Cardiac muscle cell (in vitro differentiated cells and primary cell): Measurements from ENCODE around the gene THAP11. TPM values are rescaled to one million over a fixed set of nuclear protein-coding genes. Genes with fewer than 3 reads are reported as not detected.
A peak's percentile ranks its signal among the peaks of the same experiment; 100 is the strongest.

Experiments used
- DNase-seq, 2 donors: peaks; one replicate each; pipeline versions ENCODE4 v3.0.0 to v3.0.0-alpha.2; 2010 to 2017; ENCODE audit warnings: low read depth in 1 of 2, low spot score in 1 of 2
- H3K27ac ChIP-seq: fragments of 200-600 bp; sonication (generic); 2 replicates; pipeline ENCODE4 v1.5.1; 2016
- H3K27me3 ChIP-seq: fragments of 200-600 bp; sonication (generic); 2 replicates; pipeline ENCODE4 v1.6.0; 2016; ENCODE audit warnings: control low read depth
- H3K36me3 ChIP-seq: fragments of 200-600 bp; sonication (generic); 2 replicates; pipeline ENCODE4 v1.5.1; 2016; ENCODE audit warnings: control low read depth
- H3K4me1 ChIP-seq: fragments of 200-600 bp; sonication (generic); 2 replicates; pipeline ENCODE4 v1.8.1; 2017; ENCODE audit warnings: low read depth, mild to moderate bottlenecking, mixed run types
- H3K4me3 ChIP-seq: fragments of 200-600 bp; sonication (generic); 2 replicates; pipeline ENCODE4 v1.5.1; 2016; ENCODE audit warnings: mild to moderate bottlenecking
- H3K9me3 ChIP-seq: fragments of 200-600 bp; sonication (generic); 2 replicates; pipeline ENCODE4 v1.5.1; 2017; ENCODE audit warnings: low read depth, mild to moderate bottlenecking, control low read depth
- polyA plus RNA-seq: library from polyadenylated mRNA; unstranded; fragments of >200 nt; fragmentation: Nextera tagmentation; extraction: Ambion mirVana; gene quantifications from 2 replicates; pipeline ENCODE4 v1.2.1, GENCODE V29; 2016
- total RNA-seq: library from RNA; depleted of rRNA; stranded (reverse); fragments of >200 nt; gene quantifications from 2 replicates; pipeline ENCODE4 v1.2.3, GENCODE V29; 2016
- TF ChIP-seq, protein P1 (sequence below): IDR thresholded peaks from 2 replicates; pipeline ENCODE4 v1.5.1; 2012; ENCODE audit warnings: low read depth, mild to moderate bottlenecking, low read length

The THAP11 gene
- total and polyA plus RNA-seq, 2 experiments from 2014 or later = 61.3 to 80.7 TPM

DNA sequence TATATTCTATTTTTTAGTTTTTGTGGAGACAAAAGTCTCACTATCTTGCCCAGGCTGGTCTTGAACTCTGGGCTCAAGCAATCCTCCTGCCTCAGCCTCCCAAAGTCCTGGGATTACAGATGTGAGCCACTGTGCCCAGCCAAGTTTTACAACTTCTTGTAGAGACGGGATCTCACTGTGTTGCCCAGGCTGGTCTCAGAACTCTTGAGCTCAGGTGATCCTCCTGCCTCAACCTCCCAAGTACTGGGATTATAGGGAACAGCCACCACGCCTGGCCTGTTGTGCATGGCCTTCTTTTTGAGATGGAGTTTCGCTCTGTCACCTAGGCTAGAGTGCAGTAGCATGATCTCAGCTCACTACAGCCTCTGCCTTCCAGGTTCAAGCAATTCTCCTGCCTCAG lies 11.6 kb downstream of the THAP11 start:
- Histone ChIP-seq H3K9me3 (no peaks in the 10 kb centered on the region), H3K4me3 (no peak overlapping the region), H3K4me1 (peaks cover 5% of the 10 kb centered on the region), H3K27ac (no peak overlapping the region), H3K27me3 (no peaks in the 10 kb centered on the region), H3K36me3 (no peaks in the 10 kb centered on the region)
- TF ChIP-seq, protein P1, sequence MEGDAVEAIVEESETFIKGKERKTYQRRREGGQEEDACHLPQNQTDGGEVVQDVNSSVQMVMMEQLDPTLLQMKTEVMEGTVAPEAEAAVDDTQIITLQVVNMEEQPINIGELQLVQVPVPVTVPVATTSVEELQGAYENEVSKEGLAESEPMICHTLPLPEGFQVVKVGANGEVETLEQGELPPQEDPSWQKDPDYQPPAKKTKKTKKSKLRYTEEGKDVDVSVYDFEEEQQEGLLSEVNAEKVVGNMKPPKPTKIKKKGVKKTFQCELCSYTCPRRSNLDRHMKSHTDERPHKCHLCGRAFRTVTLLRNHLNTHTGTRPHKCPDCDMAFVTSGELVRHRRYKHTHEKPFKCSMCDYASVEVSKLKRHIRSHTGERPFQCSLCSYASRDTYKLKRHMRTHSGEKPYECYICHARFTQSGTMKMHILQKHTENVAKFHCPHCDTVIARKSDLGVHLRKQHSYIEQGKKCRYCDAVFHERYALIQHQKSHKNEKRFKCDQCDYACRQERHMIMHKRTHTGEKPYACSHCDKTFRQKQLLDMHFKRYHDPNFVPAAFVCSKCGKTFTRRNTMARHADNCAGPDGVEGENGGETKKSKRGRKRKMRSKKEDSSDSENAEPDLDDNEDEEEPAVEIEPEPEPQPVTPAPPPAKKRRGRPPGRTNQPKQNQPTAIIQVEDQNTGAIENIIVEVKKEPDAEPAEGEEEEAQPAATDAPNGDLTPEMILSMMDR = no peak
- DNase-seq = no peak

DNA sequence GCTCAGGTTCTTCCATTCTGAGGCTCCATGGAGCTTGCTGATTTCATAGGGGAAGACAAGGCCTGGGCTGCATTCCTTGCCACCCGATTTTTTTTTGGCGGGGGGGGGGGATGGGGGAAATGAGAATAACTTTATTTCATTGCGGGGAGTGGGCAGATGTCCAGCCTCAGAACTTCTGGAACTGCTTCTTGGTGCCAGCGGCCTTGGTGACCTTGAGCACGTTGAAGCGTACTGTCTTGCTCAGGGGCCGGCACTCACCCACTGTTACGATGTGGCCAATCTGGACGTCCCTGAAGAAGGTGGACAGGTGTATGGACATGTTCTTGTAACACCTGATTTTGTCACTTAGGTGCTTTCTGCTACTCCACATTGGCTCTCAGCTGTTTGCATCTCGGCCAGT lies 13.7 kb downstream of the THAP11 start:
- Histone ChIP-seq H3K27me3 (no peaks in the 10 kb centered on the region), H3K27ac (no peak overlapping the region), H3K4me3 (no peak overlapping the region), H3K9me3 (no peaks in the 10 kb centered on the region), H3K4me1 (peaks cover 5% of the 10 kb centered on the region), H3K36me3 (peaks cover 3% of the 10 kb centered on the region)
- TF ChIP-seq, protein P1 = no peak
- no peak for DNase-seq

DNA sequence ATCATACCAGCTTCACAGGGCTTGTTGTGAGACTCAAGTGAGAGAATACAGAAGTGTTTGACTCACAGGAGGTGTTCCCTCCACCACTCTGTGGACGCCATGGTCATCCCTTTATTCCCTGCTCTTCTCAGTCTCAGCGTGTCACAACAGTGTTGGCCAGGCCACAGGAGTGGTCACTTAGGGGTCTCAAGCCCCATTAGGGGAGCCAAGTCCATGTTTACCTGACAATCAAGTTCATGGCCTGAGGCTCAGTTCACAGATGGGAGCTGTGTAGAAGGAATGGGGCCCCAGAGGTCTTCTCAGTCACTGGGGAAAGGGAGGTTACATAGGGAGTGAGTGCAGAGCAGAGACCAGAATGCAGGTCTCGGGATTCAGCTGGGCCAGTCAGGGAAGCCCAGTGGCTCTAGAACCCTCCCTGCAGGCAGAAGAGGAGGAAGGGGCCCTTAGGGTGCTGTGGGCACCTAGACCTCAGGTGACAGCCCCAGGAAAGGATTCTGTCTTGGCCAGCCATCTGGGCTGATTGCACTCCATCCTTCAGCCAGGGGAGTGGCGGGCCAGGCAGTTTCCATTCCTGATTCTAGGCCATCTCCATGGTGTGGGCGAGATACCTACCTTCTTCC lies 14.9 kb downstream of the THAP11 start:
- H3K27me3 ChIP-seq = no peaks in the 10 kb centered on the region
- H3K4me1 ChIP-seq = peaks cover 5% of the 10 kb centered on the region
- TF ChIP-seq, protein P1 = no peak
- H3K27ac ChIP-seq = no peak overlapping the region
- peaks cover 3% of the 10 kb centered on the region for H3K36me3 ChIP-seq
- no peaks in the 10 kb centered on the region for H3K9me3 ChIP-seq
- no peak for DNase-seq
- no peak overlapping the region for H3K4me3 ChIP-seq

DNA sequence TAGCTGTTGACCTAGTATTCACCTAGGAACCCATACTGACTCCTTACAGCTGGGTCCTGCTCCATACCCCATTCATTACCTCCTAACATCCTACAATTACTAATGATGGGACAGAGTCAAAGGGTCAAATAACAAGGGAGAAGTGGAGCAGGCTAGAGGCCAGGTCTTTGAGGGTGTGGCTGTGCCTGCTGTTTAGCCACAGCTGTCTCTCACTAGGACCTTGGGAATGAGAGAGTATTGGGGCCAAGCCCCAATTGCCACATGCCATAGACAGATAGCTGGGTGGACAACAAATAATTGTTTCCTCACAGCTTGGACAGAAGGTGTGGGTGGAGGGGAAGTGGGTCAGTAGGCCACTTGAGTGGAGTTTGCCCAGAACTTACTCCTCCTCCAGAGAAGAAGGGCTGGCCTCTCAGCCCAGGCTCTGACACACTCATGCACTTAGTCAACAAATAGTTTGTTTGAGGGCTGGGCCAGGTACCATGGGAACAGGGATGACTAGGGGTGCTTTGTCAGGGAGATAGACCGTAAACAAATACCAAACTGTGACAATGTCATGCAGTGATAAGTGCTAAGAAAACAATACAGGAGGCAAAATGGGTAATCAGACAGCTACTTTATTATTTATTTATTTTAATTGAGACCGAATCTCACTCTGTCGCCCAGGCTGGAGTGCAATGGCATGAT lies 15.6 kb downstream of the THAP11 start:
- H3K27me3 ChIP-seq = no peaks in the 10 kb centered on the region
- no peak overlapping the region for H3K27ac ChIP-seq
- H3K4me1 ChIP-seq = peaks cover 8% of the 10 kb centered on the region
- peak in 1 of 2 donors; percentile 93 for DNase-seq
- H3K4me3 ChIP-seq = no peak overlapping the region
- TF ChIP-seq, protein P1 = no peak
- no peaks in the 10 kb centered on the region for H3K9me3 ChIP-seq
- peaks cover 3% of the 10 kb centered on the region for H3K36me3 ChIP-seq

DNA sequence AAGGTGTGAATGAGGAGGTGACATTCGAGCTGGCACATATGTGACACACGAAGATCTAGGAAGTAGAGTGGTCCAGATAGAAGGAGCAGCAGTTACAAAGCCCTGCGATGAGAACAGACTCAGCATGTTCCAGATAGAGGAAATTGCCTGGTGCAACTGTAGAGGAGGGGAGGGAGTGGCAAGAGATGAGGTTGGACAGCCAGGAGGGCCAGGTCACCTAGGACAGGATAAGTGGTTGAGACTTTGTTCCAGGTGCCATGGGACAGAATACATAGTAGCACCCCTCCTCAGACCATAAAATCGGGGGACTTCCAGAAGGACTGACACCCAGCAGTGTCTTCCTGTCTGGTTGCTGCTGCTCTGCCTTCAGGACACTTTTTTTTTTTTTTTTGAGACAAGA lies 16.4 kb downstream of the THAP11 start:
- Histone ChIP-seq H3K36me3 (peaks cover 3% of the 10 kb centered on the region), H3K4me3 (no peak overlapping the region), H3K27me3 (no peaks in the 10 kb centered on the region), H3K27ac (no peak overlapping the region), H3K4me1 (peaks cover 12% of the 10 kb centered on the region), H3K9me3 (no peaks in the 10 kb centered on the region)
- DNase-seq = no peak
- TF ChIP-seq, protein P1 = no peak
